ENCODE measurements around the gene PLET1. TPM values are rescaled to one million over a fixed set of nuclear protein-coding genes. Genes with fewer than 3 reads are reported as not detected.

Gene PLET1
- not detected in 2 replicates for total RNA-seq

GRCh38 chr11:112260490-112260889 is at the start of gene PLET1:
Gene PLET1 (minus strand): TSS chr11:112260860. CDS start chr11:112260589, 271 bp downstream.
- intact Hi-C loops (cut with micrococcal nuclease): no loop called here

GRCh38 chr11:112310419-112310818 is 49.8 kb upstream of the PLET1 start:
- intact Hi-C loops (cut with micrococcal nuclease): no loop called here

- intact Hi-C loops (cut with micrococcal nuclease): no loop called here
These were observed 48.0 kb upstream of the PLET1 start for GRCh38 chr11:112308651-112309050.

- intact Hi-C loops (cut with micrococcal nuclease): no loop called here
These were observed 47.0 kb upstream of the PLET1 start for GRCh38 chr11:112307616-112308015.

- intact Hi-C loops (cut with micrococcal nuclease): no loop called here
These were observed 45.6 kb upstream of the PLET1 start for GRCh38 chr11:112306230-112306629.

GRCh38 chr11:112304914-112305313 is 44.3 kb upstream of the PLET1 start:
- intact Hi-C loops (cut with micrococcal nuclease): no loop called here

- intact Hi-C loops (cut with micrococcal nuclease): no loop called here
These were observed 43.0 kb upstream of the PLET1 start for GRCh38 chr11:112303616-112304015.

- intact Hi-C loops (cut with micrococcal nuclease): no loop called here
These were observed 41.7 kb upstream of the PLET1 start for GRCh38 chr11:112302226-112302868.

GRCh38 chr11:112300094-112300786 is 39.6 kb upstream of the PLET1 start:
- intact Hi-C loops (cut with micrococcal nuclease): no loop called here

GRCh38 chr11:112298535-112298934 is 37.9 kb upstream of the PLET1 start:
- intact Hi-C loops (cut with micrococcal nuclease): no loop called here

GRCh38 chr11:112297248-112297866 is 36.7 kb upstream of the PLET1 start:
- intact Hi-C loops (cut with micrococcal nuclease): no loop called here

- intact Hi-C loops (cut with micrococcal nuclease): no loop called here
These were observed 35.4 kb upstream of the PLET1 start for GRCh38 chr11:112296044-112296443.

GRCh38 chr11:112294688-112295340 is 34.2 kb upstream of the PLET1 start:
- intact Hi-C loops (cut with micrococcal nuclease): loop anchor here (5.0 kb wide), 2 partner anchors 87 to 817 kb away; no protein-coding TSS in a partner anchor

GRCh38 chr11:112293614-112294013 is 33.0 kb upstream of the PLET1 start:
- intact Hi-C loops (cut with micrococcal nuclease): loop anchor here (5.0 kb wide), 2 partner anchors 89 to 819 kb away; no protein-coding TSS in a partner anchor

- intact Hi-C loops (cut with micrococcal nuclease): loop anchor here (5.0 kb wide), 2 partner anchors 89 to 819 kb away; no protein-coding TSS in a partner anchor
These were observed 32.2 kb upstream of the PLET1 start for GRCh38 chr11:112292785-112293407.

- intact Hi-C loops (cut with micrococcal nuclease): loop anchor here (5.0 kb wide), 2 partner anchors 90 to 820 kb away; no protein-coding TSS in a partner anchor
These were observed 31.5 kb upstream of the PLET1 start for GRCh38 chr11:112292188-112292587.

- intact Hi-C loops (cut with micrococcal nuclease): loop anchor here (5.0 kb wide), 2 partner anchors 91 to 821 kb away; no protein-coding TSS in a partner anchor
These were observed 30.5 kb upstream of the PLET1 start for GRCh38 chr11:112291191-112291590.

- intact Hi-C loops (cut with micrococcal nuclease): loop anchor here (1.0 to 5.0 kb wide), 10 partner anchors 10 to 999 kb away; partner anchors contain the start of gene NCAM1
These were observed 29.8 kb upstream of the PLET1 start for GRCh38 chr11:112290493-112290850.

- intact Hi-C loops (cut with micrococcal nuclease): loop anchor here (1.0 to 10.0 kb wide), 12 partner anchors 10 to 1245 kb away; partner anchors contain the start of genes NCAM1 and PPP2R1B
These were observed 29.2 kb upstream of the PLET1 start for GRCh38 chr11:112289588-112290492.

- intact Hi-C loops (cut with micrococcal nuclease): loop anchor here (10.0 kb wide), 2 partner anchors 523 to 1247 kb away; partner anchors contain the start of gene PPP2R1B
These were observed 27.4 kb upstream of the PLET1 start for GRCh38 chr11:112288021-112288420.

All from T-helper 1 cell treated with Interleukin-12 subunit alpha and Interleukin-12 subunit beta and Interleukin-4 antibody, amounts not matched to agents 30 ng/mL and 1 ng/mL, for 36 hours (primary cell).